ENCODE measurements around the gene ABR.

DNA sequence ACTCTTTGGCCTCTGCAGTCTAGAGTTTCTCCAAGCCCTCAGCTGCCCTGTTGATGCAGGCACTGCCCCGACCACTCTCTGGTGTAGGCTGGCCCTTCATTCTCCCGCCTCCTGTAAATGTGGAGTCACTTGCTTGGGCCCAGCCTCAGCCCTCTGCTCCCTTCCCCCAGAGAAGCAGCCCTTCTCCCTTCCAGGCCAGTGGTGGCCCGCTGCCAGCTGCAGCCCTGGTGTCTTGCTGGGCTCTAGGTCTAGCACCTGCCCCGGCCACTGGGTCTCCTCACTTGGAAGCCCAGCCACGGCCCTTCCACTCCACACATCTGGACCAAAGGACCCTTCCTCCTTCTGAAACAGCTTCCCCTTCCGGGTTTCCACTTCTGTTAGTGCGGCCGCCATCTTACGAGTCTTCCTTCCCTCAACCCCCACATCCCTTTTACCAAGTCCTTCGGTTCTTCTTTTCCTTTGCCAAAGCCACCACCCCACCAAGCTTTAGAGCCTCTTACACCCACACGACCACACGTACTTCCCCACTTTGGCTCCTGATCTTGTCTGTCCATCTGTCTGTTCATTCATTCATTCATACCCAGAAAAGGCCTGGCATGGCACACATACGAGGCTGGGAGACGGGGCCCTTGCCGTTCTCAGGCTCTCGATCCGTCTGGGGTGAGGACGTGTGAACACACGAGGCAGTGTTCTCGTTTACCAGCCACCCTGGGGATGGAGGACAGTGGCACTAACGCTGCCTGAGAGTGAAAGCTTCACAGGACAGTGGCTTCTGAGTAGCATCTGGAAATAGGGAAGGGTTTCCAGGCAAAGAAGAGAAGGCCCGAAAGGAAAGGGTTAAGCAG lies 68.0 kb downstream of the ABR start:
- TF ChIP-seq, protein P1, sequence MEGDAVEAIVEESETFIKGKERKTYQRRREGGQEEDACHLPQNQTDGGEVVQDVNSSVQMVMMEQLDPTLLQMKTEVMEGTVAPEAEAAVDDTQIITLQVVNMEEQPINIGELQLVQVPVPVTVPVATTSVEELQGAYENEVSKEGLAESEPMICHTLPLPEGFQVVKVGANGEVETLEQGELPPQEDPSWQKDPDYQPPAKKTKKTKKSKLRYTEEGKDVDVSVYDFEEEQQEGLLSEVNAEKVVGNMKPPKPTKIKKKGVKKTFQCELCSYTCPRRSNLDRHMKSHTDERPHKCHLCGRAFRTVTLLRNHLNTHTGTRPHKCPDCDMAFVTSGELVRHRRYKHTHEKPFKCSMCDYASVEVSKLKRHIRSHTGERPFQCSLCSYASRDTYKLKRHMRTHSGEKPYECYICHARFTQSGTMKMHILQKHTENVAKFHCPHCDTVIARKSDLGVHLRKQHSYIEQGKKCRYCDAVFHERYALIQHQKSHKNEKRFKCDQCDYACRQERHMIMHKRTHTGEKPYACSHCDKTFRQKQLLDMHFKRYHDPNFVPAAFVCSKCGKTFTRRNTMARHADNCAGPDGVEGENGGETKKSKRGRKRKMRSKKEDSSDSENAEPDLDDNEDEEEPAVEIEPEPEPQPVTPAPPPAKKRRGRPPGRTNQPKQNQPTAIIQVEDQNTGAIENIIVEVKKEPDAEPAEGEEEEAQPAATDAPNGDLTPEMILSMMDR (IDR thresholded peaks at IDR 0.05; ENCODE audit: borderline replicate concordance, extremely low read depth, low read length, poor library complexity, severe bottlenecking), result no peak
- TF ChIP-seq EZH2 (IDR thresholded peaks at IDR 0.05; ENCODE audit: borderline replicate concordance, low read depth, low read length, severe bottlenecking), result no peak

Data from DND-41 (cell line).